CD14-positive monocyte (primary cell): ENCODE data around the gene AFF2. TPM values are rescaled to one million over a fixed set of nuclear protein-coding genes. Genes with fewer than 3 reads are reported as not detected.

ENCODE experiments used
- DNase-seq, 3 donors: peaks; one replicate each; pipeline ENCODE4 v3.0.0-alpha.2; 2011 to 2022
- H2AFZ ChIP-seq: 2 replicates; pipeline ENCODE4 v1.6.0; 2012; ENCODE audit warnings: mild to moderate bottlenecking, low read depth, low read length, inconsistent platforms; ENCODE audit not compliant: insufficient read depth, poor library complexity, severe bottlenecking
- H3K27ac ChIP-seq, 2 donors: 1 replicate in 1 of 2; 2 replicates in 1 of 2; pipeline ENCODE4 v1.5.1; 2012 to 2013; ENCODE audit warnings: low read length in 2 of 2, control low read depth in 1 of 2, inconsistent platforms in 1 of 2, low read depth in 1 of 2, mild to moderate bottlenecking in 1 of 2
- H3K27me3 ChIP-seq, 2 donors: one replicate each; pipeline versions ENCODE4 v1.6.0 to v1.6.1; 2011 to 2013; ENCODE audit warnings: low read length in 2 of 2; ENCODE audit not compliant: control insufficient read depth in 2 of 2, insufficient read depth in 2 of 2
- H3K36me3 ChIP-seq, 2 donors: replicated peaks in 1 of 2; 1 replicate in 1 of 2; 2 replicates in 1 of 2; pipeline versions ENCODE4 v1.5.1 to v1.6.1; 2012 to 2013; ENCODE audit warnings: low read length in 2 of 2, control low read depth in 1 of 2, inconsistent platforms in 1 of 2, mild to moderate bottlenecking in 1 of 2; ENCODE audit not compliant: insufficient read depth in 2 of 2, control insufficient read depth in 1 of 2
- H3K4me1 ChIP-seq, 2 donors: 1 replicate in 1 of 2; 2 replicates in 1 of 2; pipeline versions ENCODE4 v1.5.1 to v1.6.1; 2012 to 2013; ENCODE audit warnings: low read length in 2 of 2, control low read depth in 1 of 2, inconsistent platforms in 1 of 2, mild to moderate bottlenecking in 1 of 2, moderate library complexity in 1 of 2; ENCODE audit not compliant: insufficient read depth in 2 of 2, control insufficient read depth in 1 of 2
- H3K4me2 ChIP-seq: replicated peaks from 2 replicates; pipeline ENCODE3; 2012; ENCODE audit warnings: low read length, moderate library complexity, mild to moderate bottlenecking; ENCODE audit not compliant: poor library complexity, severe bottlenecking; ENCODE audit errors: extremely low read depth
- H3K4me3 ChIP-seq, 3 experiments: fragments of 200-600 bp in 1 of 3; sonication (generic) in 1 of 3; replicated peaks in 1 of 3; 1 replicate in 2 of 3; 2 replicates in 1 of 3; pipeline ENCODE4 v1.5.1; 2011 to 2013; ENCODE audit warnings: low read length in 3 of 3, mild to moderate bottlenecking in 3 of 3, control low read depth in 2 of 3, low read depth in 2 of 3, inconsistent platforms in 1 of 3, moderate library complexity in 1 of 3
- H3K79me2 ChIP-seq: 2 replicates; pipeline ENCODE4 v1.6.0; 2012; ENCODE audit warnings: mild to moderate bottlenecking, control low read depth, inconsistent platforms, low read length, moderate library complexity; ENCODE audit not compliant: insufficient read depth
- H3K9ac ChIP-seq: 2 replicates; pipeline ENCODE4 v1.6.0; 2017; ENCODE audit warnings: low read length, mild to moderate bottlenecking; ENCODE audit not compliant: insufficient read depth, poor library complexity, severe bottlenecking
- H3K9me3 ChIP-seq, 2 donors: replicated peaks in 1 of 2; 1 replicate in 1 of 2; 2 replicates in 1 of 2; pipeline versions ENCODE4 v1.5.1 to v1.6.1; 2012 to 2013; ENCODE audit warnings: low read length in 2 of 2, control low read depth in 1 of 2; ENCODE audit not compliant: control insufficient read depth in 1 of 2, insufficient read depth in 1 of 2
- H4K20me1 ChIP-seq: 2 replicates; pipeline ENCODE4 v1.6.0; 2012; ENCODE audit warnings: mild to moderate bottlenecking, low read length, control low read depth, moderate library complexity; ENCODE audit not compliant: insufficient read depth
- H3K27ac Mint-ChIP-seq, 7 donors: one replicate each; pipeline ENCODE4 v1.8.0; 2020; ENCODE audit warnings: mild to moderate bottlenecking in 7 of 7, mixed read lengths in 7 of 7, moderate library complexity in 6 of 7, inconsistent platforms in 2 of 7
- H3K27me3 Mint-ChIP-seq, 3 donors: one replicate each; pipeline ENCODE4 v1.8.0; 2021 to 2022; ENCODE audit warnings: low read depth in 3 of 3, mild to moderate bottlenecking in 3 of 3, mixed read lengths in 3 of 3, moderate library complexity in 3 of 3, inconsistent platforms in 1 of 3
- H3K36me3 Mint-ChIP-seq, 2 donors: one replicate each; pipeline ENCODE4 v1.8.0; 2020; ENCODE audit warnings: mixed read lengths in 2 of 2, inconsistent platforms in 1 of 2, mild to moderate bottlenecking in 1 of 2
- H3K4me1 Mint-ChIP-seq: one replicate; pipeline ENCODE4 v1.8.0; 2020; ENCODE audit warnings: mild to moderate bottlenecking, mixed read lengths
- H3K4me3 Mint-ChIP-seq, 2 donors: one replicate each; pipeline ENCODE4 v1.8.0; 2020; ENCODE audit warnings: mild to moderate bottlenecking in 2 of 2, mixed read lengths in 2 of 2, moderate library complexity in 1 of 2
- H3K9me3 Mint-ChIP-seq, 7 donors: one replicate each; pipeline ENCODE4 v1.8.0; 2020 to 2022; ENCODE audit warnings: mixed read lengths in 7 of 7, mild to moderate bottlenecking in 6 of 7, moderate library complexity in 6 of 7, inconsistent platforms in 2 of 7
- CTCF ChIP-seq: fragments of 200-600 bp; IDR thresholded peaks from one replicate; pipeline ENCODE4 v1.8.0; 2022; ENCODE audit warnings: antibody characterized with exemption, mild to moderate bottlenecking
- WGBS: methylation state at CpG from one replicate; pipeline ENCODE4 v1.1.5; 2013; ENCODE audit warnings: missing lambda C conversion rate; ENCODE audit not compliant: insufficient coverage; 5-methylcytosine and 5-hydroxymethylcytosine counted together
- intact Hi-C, 2 donors: fragments of 100-400 bp; cut with micrococcal nuclease; formaldehyde crosslinking; loops; one replicate each; pipeline versions ENCODE4 v1.15.0 to v1.15.1; 2023
- polyA plus RNA-seq, 3 donors: library from polyadenylated mRNA; depleted of rRNA in 1 of 3; unstranded in 2 of 3; stranded (reverse) in 1 of 3; fragments of 300-500 nt in 2 of 3; fragments of >200 nt in 1 of 3; fragmentation: Illumina TruSeq in 2 of 3; gene quantifications; 1 replicate in 2 of 3; 2 replicates in 1 of 3; pipeline ENCODE4 v1.2.3, GENCODE V29; 2012 to 2021

Gene AFF2
- polyA plus RNA-seq, 3 donors, result 0.07 to 1.1 (median 0.70) TPM

- peaks cover 19% of the 10 kb centered on the region for H3K4me1 Mint-ChIP-seq
- Histone ChIP-seq H3K4me1 (peaks cover 13 to 19% of the 10 kb centered on the region in 2 donors), H3K4me2 (no peak overlapping the region), H3K27ac (no peak overlapping the region), H3K36me3 (no peaks in the 10 kb centered on the region), H3K4me3 (no peak overlapping the region), H3K9me3 (no peaks in the 10 kb centered on the region), H4K20me1 (no peaks in the 10 kb centered on the region), H3K27me3 (no peaks in the 10 kb centered on the region), H3K9ac (no peak overlapping the region), H3K79me2 (no peaks in the 10 kb centered on the region), H2AFZ (no peak overlapping the region)
- DNase-seq, result no peak
- H3K27ac Mint-ChIP-seq, result peak overlapping the region in 1 of 7 donors; percentile 14
- peaks cover 0 to 1% (median 0%) of the 10 kb centered on the region in 3 donors for H3K27me3 Mint-ChIP-seq
- TF ChIP-seq CTCF, result no peak
- no peaks in the 10 kb centered on the region for H3K9me3 Mint-ChIP-seq
- intact Hi-C loops, result no loop called here
- no CpG with 5 or more reads among the region's 3 CpGs for WGBS
- H3K36me3 Mint-ChIP-seq, result no peaks in the 10 kb centered on the region
- H3K4me3 Mint-ChIP-seq, result no peak overlapping the region
These were observed 77.3 kb downstream of the AFF2 start for GRCh38 chrX:148577741-148578140.

- TF ChIP-seq CTCF, result no peak
- WGBS, result no CpG with 5 or more reads among the region's 1 CpG
- no peaks in the 10 kb centered on the region for H3K36me3 Mint-ChIP-seq
- peaks cover 13% of the 10 kb centered on the region for H3K4me1 Mint-ChIP-seq
- no peaks in the 10 kb centered on the region for H3K36me3 ChIP-seq
- H3K9me3 Mint-ChIP-seq, result no peaks in the 10 kb centered on the region
- no peak for DNase-seq
- no peak overlapping the region for H3K4me3 ChIP-seq
- H4K20me1 ChIP-seq, result no peaks in the 10 kb centered on the region
- H3K79me2 ChIP-seq, result no peaks in the 10 kb centered on the region
- no peak overlapping the region for H3K4me3 Mint-ChIP-seq
- H3K9ac ChIP-seq, result no peak overlapping the region
- no peak overlapping the region for H3K4me2 ChIP-seq
- no peaks in the 10 kb centered on the region for H3K9me3 ChIP-seq
- no peak overlapping the region for H3K27ac ChIP-seq
- H3K27me3 Mint-ChIP-seq, result no peaks in the 10 kb centered on the region
- intact Hi-C loops, result no loop called here
- H3K4me1 ChIP-seq, result peaks cover 8 to 10% of the 10 kb centered on the region in 2 donors
- no peak overlapping the region for H3K27ac Mint-ChIP-seq
- no peak overlapping the region for H2AFZ ChIP-seq
- no peaks in the 10 kb centered on the region for H3K27me3 ChIP-seq
These were observed 79.6 kb downstream of the AFF2 start for GRCh38 chrX:148580016-148580415.
